Choroid plexus epithelial cell (primary cell): ENCODE data around the gene JPH2.

ENCODE experiments used
- DNase-seq: peaks from one replicate; pipeline ENCODE4 v3.0.0-alpha.2; 2010; ENCODE audit warnings: low read depth
- H3K4me3 ChIP-seq: 2 replicates; pipeline ENCODE4 v1.5.1; 2011; ENCODE audit warnings: low read depth, mild to moderate bottlenecking, control low read depth, low read length, moderate library complexity
- CTCF ChIP-seq: conservative IDR thresholded peaks from 2 replicates; pipeline ENCODE4 v1.5.1; 2011; ENCODE audit warnings: low read depth, mild to moderate bottlenecking, control low read depth, inconsistent platforms, low read length, moderate library complexity

Gene JPH2

GRCh38 chr20:44126445-44126844, 60.5 kb downstream of the JPH2 start:
- TF ChIP-seq CTCF, result no peak
- H3K4me3 ChIP-seq, result no peak overlapping the region
- DNase-seq, result no peak

DNA sequence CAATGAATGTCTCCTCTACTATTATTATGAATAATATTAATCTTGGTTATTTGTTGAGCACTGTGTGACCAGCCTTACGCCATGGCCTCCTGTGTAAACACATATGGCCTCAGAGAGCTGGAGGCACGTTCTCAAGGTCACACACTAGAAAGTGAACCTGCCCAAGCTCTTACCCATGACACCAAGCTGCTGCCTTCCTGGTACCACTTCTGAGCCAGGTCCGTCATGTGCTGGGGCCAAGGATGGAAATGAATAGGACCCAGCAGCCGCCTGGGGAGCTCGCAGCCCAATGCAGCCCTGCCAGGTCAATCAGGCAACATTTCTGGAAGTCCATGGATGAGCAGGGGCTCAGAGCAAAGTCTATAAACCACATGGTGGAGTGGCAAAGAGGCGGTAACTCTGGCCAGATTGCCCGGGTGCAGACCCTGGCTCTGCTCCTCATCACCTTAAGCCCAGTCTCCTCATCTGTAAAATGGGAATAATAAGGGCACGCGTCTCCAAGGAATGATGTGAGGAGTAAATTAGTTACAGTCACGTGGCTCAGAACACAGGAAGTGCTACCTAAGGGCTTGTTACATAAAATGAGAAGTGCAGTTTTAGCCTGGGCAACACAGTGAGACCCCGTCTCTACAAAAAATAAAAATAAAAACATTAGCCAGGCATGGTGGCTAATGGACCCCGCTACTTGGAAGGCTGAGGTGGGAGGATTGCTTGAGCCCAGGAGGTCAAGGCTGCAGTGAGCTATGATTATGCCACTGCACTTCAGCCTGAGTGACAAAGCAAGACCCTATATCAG, 61.5 kb downstream of the JPH2 start:
- no peak overlapping the region for H3K4me3 ChIP-seq
- DNase-seq, result no peak
- TF ChIP-seq CTCF, result no peak

DNA sequence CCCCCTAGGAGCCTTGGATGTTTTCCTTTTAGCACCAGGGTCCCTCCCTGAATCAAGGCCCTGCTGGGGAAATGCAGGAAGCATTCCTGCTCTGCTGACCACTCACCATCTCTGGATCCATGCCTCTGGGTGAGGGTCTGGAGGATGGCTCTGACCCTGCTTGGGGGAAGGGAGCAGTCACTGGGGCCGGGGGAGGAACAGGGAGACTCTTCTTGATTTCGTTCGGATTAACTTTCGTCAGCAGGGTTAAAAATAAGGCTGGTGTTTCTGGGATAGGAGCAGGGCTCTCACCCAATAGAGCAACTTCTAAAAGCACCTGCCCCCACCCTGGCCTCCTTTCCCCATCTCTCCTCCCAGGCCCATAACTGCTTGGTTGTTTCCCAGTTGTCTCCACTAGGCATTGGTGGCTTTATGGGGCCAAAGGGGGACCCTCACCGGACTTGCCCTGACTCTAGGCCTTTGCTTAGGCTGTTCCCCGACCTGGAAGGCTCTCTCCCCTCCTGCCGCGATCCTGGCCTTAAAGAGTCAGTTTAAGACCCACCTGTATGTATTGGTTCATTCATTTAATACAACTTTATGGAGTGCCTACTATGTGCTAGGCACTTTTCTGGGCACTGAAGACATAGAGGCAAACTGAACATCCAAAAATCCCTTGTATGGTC, 63.0 kb downstream of the JPH2 start:
- no peak for TF ChIP-seq CTCF
- H3K4me3 ChIP-seq, result no peak overlapping the region
- no peak for DNase-seq

DNA sequence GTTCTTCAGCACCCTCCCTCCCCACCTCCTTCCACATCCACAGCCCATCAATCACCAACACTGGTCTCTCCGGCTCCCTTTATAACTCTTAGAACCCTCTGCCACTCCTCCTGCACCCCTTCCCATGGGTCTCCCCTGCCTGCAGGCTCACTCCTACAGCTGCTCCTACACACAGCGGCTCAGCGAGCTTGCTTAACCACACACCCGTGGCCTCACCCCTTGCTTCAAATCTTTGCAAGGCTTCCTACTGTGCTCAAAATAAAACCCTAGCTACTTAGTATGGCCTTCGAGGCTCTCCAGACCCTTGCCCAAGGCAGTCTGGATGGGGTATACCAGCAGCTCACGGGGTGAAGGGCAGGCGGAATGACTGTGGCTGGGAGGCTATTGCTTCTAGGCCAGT, 63.7 kb downstream of the JPH2 start:
- H3K4me3 ChIP-seq, result no peak overlapping the region
- TF ChIP-seq CTCF, result no peak
- DNase-seq, result no peak

- TF ChIP-seq CTCF, result no peak
- H3K4me3 ChIP-seq, result no peak overlapping the region
- no peak for DNase-seq
Observed at GRCh38 chr20:44120676-44121425, 66.1 kb downstream of the JPH2 start.

DNA sequence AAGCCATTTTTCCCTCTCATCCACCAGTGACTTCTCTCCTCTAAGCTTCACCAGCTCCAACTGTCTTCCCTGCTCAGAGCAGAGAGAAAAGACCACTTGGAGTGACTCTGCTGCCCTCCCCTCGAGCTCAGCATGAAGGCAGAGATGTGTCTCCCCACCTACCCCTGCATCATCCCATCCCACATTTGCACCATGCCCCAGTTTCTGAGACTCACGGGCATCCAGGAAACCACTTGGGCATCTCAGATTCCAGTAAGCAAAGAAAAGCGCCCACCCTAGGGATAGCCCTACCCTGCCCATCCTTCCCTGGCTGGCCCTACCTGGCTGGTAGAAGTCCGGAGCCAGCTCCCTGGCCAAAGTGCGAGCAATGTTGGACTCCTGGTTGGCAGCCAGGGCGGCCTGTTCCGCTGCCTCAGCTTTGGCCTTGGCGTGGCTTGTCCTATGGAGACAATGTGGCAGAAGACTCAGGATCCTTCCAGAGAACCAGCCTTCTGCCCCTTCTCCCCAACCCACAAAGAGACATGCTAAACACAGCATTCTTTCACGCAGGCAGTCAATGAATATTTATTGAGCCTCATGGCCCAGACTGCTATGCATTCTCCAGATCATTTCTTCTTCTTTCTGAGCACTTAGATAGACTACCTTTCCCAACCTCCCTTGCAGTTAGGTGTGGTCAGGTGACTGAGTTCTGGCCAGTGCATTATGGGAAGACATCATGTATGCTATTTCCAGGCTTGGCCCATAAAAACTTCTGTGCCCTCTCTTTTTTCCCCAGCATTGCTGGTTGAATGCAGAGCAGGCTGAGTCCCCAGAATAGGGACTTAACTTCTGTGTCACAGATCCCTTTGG, 68.6 kb downstream of the JPH2 start:
- no peak for TF ChIP-seq CTCF
- DNase-seq, result no peak
- no peak overlapping the region for H3K4me3 ChIP-seq
